Lung (tissue), 12 donors: ENCODE data around the gene FBN3. TPM values are rescaled to one million over a fixed set of nuclear protein-coding genes. Genes with fewer than 3 reads are reported as not detected.

ENCODE experiments used
- ATAC-seq: fragments of 200-7000 bp; cut with Tn5 transposase; one replicate; pipeline ENCODE4 v1.9.1; 2020; ENCODE audit warnings: moderate number of reproducible peaks; ENCODE audit not compliant: insufficient read depth, low FRiP score
- DNase-seq, 3 donors: peaks; one replicate each; pipeline ENCODE4 v3.0.0-alpha.2; 2013 to 2017
- H3K27ac ChIP-seq, 2 donors: one replicate each; pipeline ENCODE4 v1.5.1; 2013; ENCODE audit warnings: mild to moderate bottlenecking in 2 of 2, moderate library complexity in 2 of 2, control low read depth in 1 of 2, inconsistent platforms in 1 of 2, low read depth in 1 of 2, low read length in 1 of 2
- H3K27me3 ChIP-seq, 3 donors: one replicate each; pipeline ENCODE4 v1.5.1; 2013; ENCODE audit warnings: low read length in 2 of 3; ENCODE audit not compliant: control insufficient read depth in 3 of 3, insufficient read depth in 3 of 3
- H3K36me3 ChIP-seq, 4 donors: one replicate each; pipeline ENCODE4 v1.5.1; 2013; ENCODE audit warnings: low read length in 4 of 4, mild to moderate bottlenecking in 1 of 4, moderate library complexity in 1 of 4; ENCODE audit not compliant: control insufficient read depth in 4 of 4, insufficient read depth in 4 of 4
- H3K4me1 ChIP-seq, 5 donors: one replicate each; pipeline ENCODE4 v1.5.1; 2013; ENCODE audit warnings: low read length in 5 of 5, mild to moderate bottlenecking in 2 of 5, moderate library complexity in 1 of 5; ENCODE audit not compliant: control insufficient read depth in 5 of 5, insufficient read depth in 5 of 5
- H3K4me3 ChIP-seq: one replicate; pipeline ENCODE4 v1.5.1; 2013; ENCODE audit warnings: mild to moderate bottlenecking, control low read depth, moderate library complexity
- H3K9ac ChIP-seq, 2 donors: one replicate each; pipeline ENCODE4 v1.5.1; 2013; ENCODE audit warnings: low read length in 2 of 2, control low read depth in 1 of 2; ENCODE audit not compliant: insufficient read depth in 1 of 2
- H3K9me3 ChIP-seq, 4 donors: one replicate each; pipeline ENCODE4 v1.5.1; 2013; ENCODE audit warnings: low read length in 3 of 4, mild to moderate bottlenecking in 1 of 4, moderate library complexity in 1 of 4; ENCODE audit not compliant: control insufficient read depth in 4 of 4, insufficient read depth in 3 of 4
- WGBS, 2 donors: extraction: QIAGEN DNeasy Blood & Tissue Kit; methylation state at CpG; one replicate each; pipeline ENCODE4 v1.1.7; 2013; 5-methylcytosine and 5-hydroxymethylcytosine counted together
- polyA plus RNA-seq, 2 donors: library from polyadenylated mRNA; stranded (reverse); fragments of 200-250 nt; gene quantifications; one replicate each; pipeline ENCODE4 v1.2.1, GENCODE V29; 2013
- total RNA-seq, 2 donors: library from RNA; depleted of rRNA in 1 of 2; stranded (reverse); fragments of >200 nt in 1 of 2; gene quantifications; one replicate each; pipeline ENCODE4 v1.2.1, GENCODE V29; 2014 to 2021
- TF ChIP-seq, protein P1 (sequence below): IDR thresholded peaks from 2 replicates; pipeline ENCODE4 v1.5.1; 2012; ENCODE audit warnings: mild to moderate bottlenecking; ENCODE audit errors: control extremely low read depth, extremely low read depth
- donor health status: control.
- donor health status: control.
- donor health status: Bipolar disorder and iron deficiency.
- donor health status: healthy.
- donor health status: DM: yes; HTN: yes; CAD: no.

Gene FBN3
- total and polyA plus RNA-seq, 4 donors, result 0.32 to 26.4 (median 2.1) TPM

DNA sequence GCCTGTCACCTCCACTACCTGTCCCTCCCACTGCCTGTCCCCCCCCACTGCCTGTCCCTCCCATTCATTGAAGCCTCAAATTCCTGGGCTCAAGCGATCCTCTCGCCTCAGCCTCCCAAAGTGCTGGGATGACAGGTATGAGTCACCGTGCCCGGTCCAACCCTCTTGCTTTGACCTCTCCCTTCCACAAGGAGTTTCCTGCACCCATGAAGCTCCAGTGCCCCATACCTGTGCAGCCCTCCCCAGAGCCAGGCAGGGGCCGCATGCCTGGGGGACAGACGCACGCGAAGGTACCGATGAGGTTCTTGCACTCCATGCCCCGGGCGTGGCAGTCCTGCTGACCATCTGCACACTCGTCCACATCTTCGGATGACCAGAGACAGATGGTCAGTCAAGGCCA is 62.5 kb downstream of the FBN3 start:
- WGBS, 2 donors, result 96 to 97% methylated on average over 13 of the region's 13 CpGs
- TF ChIP-seq, protein P1, sequence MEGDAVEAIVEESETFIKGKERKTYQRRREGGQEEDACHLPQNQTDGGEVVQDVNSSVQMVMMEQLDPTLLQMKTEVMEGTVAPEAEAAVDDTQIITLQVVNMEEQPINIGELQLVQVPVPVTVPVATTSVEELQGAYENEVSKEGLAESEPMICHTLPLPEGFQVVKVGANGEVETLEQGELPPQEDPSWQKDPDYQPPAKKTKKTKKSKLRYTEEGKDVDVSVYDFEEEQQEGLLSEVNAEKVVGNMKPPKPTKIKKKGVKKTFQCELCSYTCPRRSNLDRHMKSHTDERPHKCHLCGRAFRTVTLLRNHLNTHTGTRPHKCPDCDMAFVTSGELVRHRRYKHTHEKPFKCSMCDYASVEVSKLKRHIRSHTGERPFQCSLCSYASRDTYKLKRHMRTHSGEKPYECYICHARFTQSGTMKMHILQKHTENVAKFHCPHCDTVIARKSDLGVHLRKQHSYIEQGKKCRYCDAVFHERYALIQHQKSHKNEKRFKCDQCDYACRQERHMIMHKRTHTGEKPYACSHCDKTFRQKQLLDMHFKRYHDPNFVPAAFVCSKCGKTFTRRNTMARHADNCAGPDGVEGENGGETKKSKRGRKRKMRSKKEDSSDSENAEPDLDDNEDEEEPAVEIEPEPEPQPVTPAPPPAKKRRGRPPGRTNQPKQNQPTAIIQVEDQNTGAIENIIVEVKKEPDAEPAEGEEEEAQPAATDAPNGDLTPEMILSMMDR, result no peak
- Histone ChIP-seq H3K9me3 (peaks cover 0 to 5% (median 0%) of the 10 kb centered on the region in 4 donors), H3K27me3 (no peaks in the 10 kb centered on the region), H3K4me3 (no peak overlapping the region), H3K36me3 (peaks cover 0 to 21% (median 3%) of the 10 kb centered on the region in 4 donors), H3K9ac (no peak overlapping the region), H3K4me1 (peaks cover 0 to 2% (median 0%) of the 10 kb centered on the region in 5 donors), H3K27ac (no peak overlapping the region)
- DNase-seq, result no peak
- ATAC-seq, result no peak

DNA sequence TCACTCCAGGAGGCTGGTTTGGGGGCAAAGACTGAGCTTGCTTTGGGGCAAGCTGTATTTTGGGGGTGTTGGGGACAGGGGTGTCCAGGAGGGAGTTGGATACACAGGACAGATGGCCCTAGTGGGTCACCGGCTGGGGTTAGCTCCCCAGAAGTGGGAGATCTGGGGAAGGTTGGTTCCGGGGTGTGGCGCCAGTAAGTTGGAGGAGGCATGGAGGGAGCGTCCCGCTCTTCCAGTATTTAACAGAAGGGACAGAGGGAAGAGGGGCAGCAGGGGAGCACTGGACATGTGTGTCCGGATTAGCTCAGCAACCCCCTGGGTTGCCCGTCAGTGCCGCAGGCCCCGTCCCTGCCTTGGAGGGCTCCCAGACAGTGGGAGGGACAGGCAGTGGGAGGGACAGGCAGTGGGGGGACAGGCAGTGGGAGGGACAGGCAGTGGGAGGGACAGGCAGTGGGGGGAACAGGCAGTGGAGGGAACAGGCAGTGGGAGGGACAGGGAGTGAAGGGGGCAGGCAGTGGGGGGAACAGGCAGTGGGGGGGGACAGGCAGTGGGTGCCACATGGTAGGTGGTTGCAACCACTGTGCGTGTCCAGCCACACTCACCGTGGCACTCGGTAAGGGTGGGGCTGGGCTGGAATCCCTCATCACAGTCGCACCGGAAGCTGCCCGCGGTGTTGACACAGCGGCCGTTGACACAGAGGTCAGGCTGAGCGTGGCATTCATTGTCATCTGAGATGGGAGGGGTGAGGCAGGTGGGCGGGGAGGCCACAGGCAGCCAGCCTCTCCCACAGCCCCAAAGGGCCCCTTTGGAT is 63.6 kb downstream of the FBN3 start:
- H3K27ac ChIP-seq, result no peak overlapping the region
- no peak overlapping the region for H3K9ac ChIP-seq
- 57 to 70% methylated on average over 20 of the region's 20 CpGs for WGBS, 2 donors
- peaks cover 0 to 5% (median 0%) of the 10 kb centered on the region in 4 donors for H3K9me3 ChIP-seq
- TF ChIP-seq, protein P1, result no peak
- no peak overlapping the region for H3K4me3 ChIP-seq
- DNase-seq (peak in 1 of 3 donors; percentile 15), ATAC-seq (no peak)
- H3K36me3 ChIP-seq, result peaks cover 0 to 20% (median 3%) of the 10 kb centered on the region in 4 donors
- no peaks in the 10 kb centered on the region for H3K27me3 ChIP-seq
- H3K4me1 ChIP-seq, result peaks cover 0 to 2% (median 0%) of the 10 kb centered on the region in 5 donors

DNA sequence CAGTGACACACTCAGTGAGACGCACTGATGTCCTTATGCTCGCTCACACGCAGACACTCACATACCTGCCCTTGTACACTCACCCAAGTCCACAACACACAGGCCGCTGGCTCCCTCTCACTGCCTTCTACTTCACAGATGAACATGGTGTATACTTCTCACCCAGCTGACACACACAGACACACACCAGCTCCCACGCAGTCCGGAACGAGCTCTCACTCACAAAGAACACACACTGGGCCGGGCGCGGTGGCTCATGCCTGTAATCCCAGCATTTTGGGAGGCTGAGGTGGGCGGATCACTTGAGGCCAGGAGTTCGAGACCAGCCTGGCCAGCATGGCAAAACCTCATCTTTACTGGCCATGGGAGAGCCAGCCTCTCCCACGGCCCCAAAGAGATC is 65.2 kb downstream of the FBN3 start:
- peaks cover 0 to 2% (median 0%) of the 10 kb centered on the region in 4 donors for H3K9me3 ChIP-seq
- DNase-seq (no peak), ATAC-seq (no peak)
- peaks cover 0 to 15% (median 3%) of the 10 kb centered on the region in 4 donors for H3K36me3 ChIP-seq
- H3K27me3 ChIP-seq, result no peaks in the 10 kb centered on the region
- H3K9ac ChIP-seq, result no peak overlapping the region
- no peak overlapping the region for H3K4me3 ChIP-seq
- WGBS, 2 donors, result 93 to 95% methylated on average over 13 of the region's 13 CpGs
- TF ChIP-seq, protein P1, result no peak
- peaks cover 0 to 2% (median 0%) of the 10 kb centered on the region in 5 donors for H3K4me1 ChIP-seq
- H3K27ac ChIP-seq, result no peak overlapping the region
